CD4-positive, alpha-beta T cell treated with Interleukin-21 for 1 hour (primary cell): ENCODE results near the gene HNRNPA1L2.
"Not testable (repeated sequence)": the region's sequence is repeated elsewhere in the genome, so short reads cannot be mapped to it uniquely, and the experiment has no call there.

Experiments used
- DNase-seq: peaks from one replicate; pipeline ENCODE4 v3.0.0-alpha.2; 2020

HNRNPA1L2 gene

GRCh38 chr13:52642131-52642530, at the start of gene HNRNPA1L2:
Gene HNRNPA1L2, plus strand, starts transcription at chr13:52642431. Its CDS starts 62 bp downstream, at chr13:52642493.
- no peak for DNase-seq

DNA sequence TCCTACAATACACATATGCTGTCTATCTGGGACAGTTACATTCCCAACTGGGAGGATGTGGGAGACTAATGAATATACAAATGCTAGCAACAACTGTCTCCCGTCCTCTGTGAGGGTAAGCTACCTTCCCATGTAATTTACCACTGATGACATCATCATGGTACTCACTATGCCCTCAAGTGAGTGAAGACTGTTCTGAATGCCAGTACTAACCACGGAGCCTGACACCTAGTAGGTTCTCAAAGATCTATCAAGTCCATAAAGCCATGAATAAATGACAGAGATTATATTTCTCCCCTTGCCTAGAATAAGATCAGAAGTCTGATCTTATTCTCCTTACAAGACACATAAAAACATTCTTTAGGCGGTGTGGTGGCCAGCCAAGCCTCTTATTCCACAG, 49.1 kb upstream of the HNRNPA1L2 start:
- DNase-seq: not testable (repeated sequence)

GRCh38 chr13:52593812-52594211, 48.4 kb upstream of the HNRNPA1L2 start:
- not testable (repeated sequence) for DNase-seq

- not testable (repeated sequence) for DNase-seq
These were observed 47.9 kb upstream of the HNRNPA1L2 start for GRCh38 chr13:52594295-52594694.

DNA sequence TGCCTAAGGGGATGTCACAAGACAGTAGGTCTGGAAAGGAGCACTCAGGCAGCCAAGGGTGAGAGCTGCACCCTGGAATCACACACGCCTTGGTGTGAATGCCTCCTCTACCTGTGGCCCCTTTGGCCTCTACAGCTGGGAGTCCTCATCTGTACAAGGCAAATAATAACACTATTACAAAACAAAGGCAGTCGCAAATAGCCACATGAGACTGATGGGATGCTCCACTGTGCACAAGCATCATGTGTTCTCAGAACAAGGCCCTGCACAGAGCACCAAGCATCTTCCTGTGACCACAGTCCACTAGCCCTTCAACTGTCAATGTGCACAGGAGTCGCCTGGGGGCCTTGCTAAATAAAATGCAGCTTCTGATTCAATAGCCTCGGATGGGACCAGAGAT, 44.6 kb upstream of the HNRNPA1L2 start:
- no peak for DNase-seq

DNA sequence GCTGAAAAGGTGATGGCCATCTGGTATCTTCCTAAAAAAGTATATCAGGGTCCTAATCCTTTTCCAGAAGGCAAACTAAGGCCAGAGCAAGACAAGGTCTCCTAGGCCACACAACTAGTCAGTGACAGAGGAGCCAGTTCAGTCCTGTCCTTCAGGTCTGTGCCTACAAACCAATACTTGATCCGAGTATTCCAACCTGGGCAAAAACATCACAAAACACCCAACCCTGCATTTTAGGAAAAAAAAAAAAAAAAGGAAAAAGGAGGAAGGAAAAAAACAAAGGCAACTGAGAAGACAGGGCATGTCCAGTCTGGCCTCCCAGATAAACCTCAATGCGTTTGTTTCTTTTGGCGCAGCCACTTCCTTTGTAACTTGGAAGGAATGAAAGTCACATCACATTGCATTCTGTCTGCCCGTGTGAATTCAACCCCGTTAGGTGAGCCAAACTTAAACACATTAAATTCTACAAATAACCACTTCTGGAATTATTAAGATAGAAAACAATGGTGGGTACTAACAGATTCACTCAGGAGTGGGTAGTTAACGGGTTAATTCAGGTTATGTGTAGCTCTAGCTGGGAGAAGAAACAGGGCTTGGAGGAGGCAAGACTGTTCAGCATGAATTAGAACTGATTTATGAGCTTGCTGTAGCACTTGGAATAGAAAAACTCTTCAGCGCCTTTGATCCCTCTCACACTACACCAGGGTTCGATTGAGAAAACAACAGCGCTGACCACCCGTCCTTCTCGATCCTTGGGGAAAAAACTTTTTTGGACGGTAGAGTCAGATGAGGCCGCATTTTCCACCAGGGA, 43.0 kb upstream of the HNRNPA1L2 start:
- DNase-seq: no peak

DNA sequence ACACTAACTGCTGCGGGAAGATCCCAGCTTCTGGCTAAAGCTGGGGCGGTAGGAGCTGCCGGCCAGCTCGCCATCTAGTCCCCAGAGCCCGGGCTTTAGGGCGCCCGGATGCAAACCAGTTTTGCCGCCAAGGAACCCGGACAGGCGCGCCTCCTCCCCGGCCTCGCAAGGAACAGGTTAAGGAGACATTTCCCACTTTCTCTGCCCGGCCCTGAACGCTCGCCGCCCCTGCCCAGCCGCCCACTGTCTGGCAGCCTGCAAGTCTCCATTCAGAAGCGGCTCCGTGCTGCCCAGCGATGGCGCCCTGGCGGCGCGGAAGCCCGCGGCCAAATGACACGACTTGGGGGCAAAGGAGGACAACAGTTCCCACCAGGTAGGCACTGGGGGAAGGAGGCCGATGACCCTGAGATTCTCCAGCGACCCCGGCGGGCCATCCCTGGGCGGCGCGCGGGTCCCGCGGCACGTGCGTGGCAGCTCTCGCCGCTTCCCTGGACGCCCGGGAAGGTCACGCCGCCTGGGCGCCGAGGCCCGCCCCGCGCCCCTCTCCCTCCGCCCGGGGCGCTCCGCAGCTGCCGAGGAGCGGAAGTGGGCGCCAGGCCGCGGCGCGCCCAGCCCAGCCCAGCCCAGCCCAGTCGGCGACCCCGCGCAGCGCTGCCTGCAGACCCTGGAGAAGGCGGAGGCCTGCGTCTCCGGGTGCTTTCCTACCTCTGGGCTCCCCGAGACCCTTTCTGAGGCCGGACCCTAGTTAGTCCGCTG, 42.2 kb upstream of the HNRNPA1L2 start:
- no peak for DNase-seq

- no peak for DNase-seq
These were observed 41.6 kb upstream of the HNRNPA1L2 start for GRCh38 chr13:52600666-52601065.

GRCh38 chr13:52603316-52603715, 38.9 kb upstream of the HNRNPA1L2 start:
- not testable (repeated sequence) for DNase-seq

DNA sequence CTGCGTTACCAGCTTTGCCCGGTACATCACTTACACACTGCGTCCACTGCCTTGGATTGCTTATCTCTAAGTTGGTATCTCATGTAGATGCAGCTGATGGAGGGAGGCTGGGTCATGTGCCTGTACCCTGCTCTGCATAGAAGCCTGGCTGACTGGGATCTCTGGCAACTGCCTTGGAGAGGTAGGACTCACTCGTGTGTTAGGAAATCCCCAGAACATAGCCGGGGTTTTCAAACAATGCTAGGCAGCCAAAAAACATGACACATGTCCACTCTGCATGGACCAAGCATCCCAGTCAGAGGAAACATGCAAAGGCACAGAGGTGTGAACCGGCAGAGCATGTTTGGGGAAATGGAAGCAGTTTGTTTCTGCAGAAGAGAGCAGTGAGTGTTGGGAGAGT, 36.1 kb upstream of the HNRNPA1L2 start:
- not testable (repeated sequence) for DNase-seq

- DNase-seq: not testable (repeated sequence)
These were observed 35.4 kb upstream of the HNRNPA1L2 start for GRCh38 chr13:52606795-52607194.

- not testable (repeated sequence) for DNase-seq
These were observed 34.0 kb upstream of the HNRNPA1L2 start for GRCh38 chr13:52608184-52608583.

GRCh38 chr13:52609013-52609606, 33.1 kb upstream of the HNRNPA1L2 start:
- peak; percentile 57 for DNase-seq

DNA sequence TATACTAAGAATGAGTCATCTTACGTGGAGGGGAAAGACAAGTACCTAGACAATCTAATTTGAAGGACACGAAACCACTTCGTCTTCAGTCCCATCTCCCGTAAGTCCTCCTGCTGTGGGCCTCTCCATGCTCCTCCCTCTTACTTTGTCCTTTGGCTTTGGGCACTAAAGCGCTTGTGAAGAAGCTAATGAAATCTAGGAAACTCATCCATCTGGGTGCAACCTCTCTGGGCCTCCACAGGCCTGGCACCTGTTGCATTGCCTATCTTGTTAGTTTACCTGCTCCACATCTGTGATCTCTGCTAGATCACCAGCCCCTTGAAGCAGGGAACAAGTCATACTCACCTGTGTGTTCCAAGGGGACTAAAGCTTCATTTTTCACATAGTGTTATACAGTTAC, 32.1 kb upstream of the HNRNPA1L2 start:
- not testable (repeated sequence) for DNase-seq

DNA sequence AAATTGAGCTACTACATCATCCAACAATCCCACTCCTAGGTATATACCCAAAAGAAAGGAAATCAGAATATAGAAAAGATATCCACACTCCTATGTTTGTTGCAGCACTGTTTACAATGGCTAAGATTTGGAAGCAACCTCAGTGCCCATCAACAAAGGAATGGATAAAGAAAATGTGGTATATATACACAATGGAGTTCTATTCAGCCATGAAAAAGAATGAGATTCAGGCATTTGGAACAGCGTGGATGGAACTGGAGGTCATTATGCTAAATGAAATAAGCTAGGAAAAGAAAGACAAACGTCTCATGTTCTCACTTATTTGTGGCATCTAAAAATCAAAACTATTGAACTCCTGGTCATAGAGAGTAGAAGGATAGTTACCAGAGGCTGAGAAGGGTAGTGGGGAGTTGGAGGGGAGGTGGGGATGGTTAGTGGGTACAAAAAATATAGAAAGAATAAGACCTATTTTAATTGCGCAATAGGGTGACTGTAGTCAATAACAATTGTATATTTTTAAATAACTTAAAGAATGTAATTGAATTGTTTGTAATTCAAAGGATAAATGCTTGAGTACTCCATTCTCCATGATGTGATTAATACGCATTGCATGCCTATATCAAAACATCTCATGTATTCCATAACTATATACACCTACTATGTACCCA, 27.0 kb upstream of the HNRNPA1L2 start:
- DNase-seq: no peak

DNA sequence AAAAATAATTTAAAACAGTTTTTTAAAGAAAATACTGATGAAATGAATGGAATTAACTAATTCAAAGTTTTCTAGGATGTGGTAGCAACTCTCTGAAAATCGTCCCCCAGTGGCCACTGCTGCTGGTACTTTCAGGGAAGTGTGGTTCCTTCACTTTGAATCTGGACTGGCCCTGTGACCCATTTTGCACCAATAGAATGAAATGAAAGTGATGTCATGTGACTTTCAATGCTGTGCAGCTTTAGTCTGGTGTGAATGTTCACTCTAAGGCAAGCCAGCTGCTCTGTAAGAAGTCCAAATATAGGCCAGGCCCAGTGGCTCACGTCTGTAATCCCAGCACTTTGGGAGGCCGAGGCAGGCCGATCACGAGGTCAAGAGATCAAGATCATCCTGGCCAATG, 26.4 kb upstream of the HNRNPA1L2 start:
- DNase-seq: peak; percentile 17

GRCh38 chr13:52617070-52618060, 24.9 kb upstream of the HNRNPA1L2 start:
- peak; percentile 84 for DNase-seq

GRCh38 chr13:52631083-52631690, 11.0 kb upstream of the HNRNPA1L2 start:
- DNase-seq: not testable (repeated sequence)

GRCh38 chr13:52638666-52639328, 3.4 kb upstream of the HNRNPA1L2 start:
- DNase-seq: no peak

DNA sequence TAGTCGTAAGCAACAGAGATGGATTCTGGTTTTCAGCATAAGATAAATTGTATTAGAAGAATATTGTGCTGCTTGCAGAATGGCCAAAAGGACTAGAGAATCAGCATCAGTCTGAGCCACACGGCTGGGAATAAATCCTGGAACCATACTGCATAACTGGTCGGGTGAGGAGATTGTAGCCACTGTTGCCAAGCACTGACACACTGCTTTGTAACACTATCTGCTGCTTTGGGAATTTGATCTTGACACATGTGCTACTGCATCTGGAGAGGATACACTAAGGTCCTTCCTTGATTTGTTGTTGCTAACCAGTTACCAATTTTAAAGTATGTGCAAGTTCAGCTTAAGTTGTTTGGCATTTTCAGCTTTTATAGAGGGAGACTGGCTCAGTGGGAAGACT, 1.9 kb downstream of the HNRNPA1L2 start:
- DNase-seq: no peak

GRCh38 chr13:52646967-52647366, 4.7 kb downstream of the HNRNPA1L2 start:
- DNase-seq: no peak
